Measurements from ENCODE around the gene CSTB. TPM values are rescaled to one million over a fixed set of nuclear protein-coding genes. Genes with fewer than 3 reads are reported as not detected.

The CSTB gene
- total and polyA plus RNA-seq, 2 donors (not counting 3 experiments of a cell fraction or from before 2014, with no cell fraction given), result 65.8 to 83.7 TPM

GRCh38 chr21:43731891-43732711 is 44.0 kb downstream of the CSTB start:
- no peak for FAIRE-seq
- Histone ChIP-seq H3K4me1 (ENCODE audit: control insufficient read depth, extremely low read depth, insufficient read depth, low read length) (peaks cover 21% of the 10 kb centered on the region), H3K4me2 (ENCODE audit: insufficient read depth, low read length) (no peak overlapping the region), H4K20me1 (replicated peaks; ENCODE audit: control insufficient read depth, extremely low read depth, insufficient read depth, low read length) (no peaks in the 10 kb centered on the region), H3K4me3 (replicated peaks in 1 of 3; ENCODE audit: insufficient read depth in 1 of 3, low read depth in 1 of 3, low read length in 3 of 3) (no peak overlapping the region), H2AFZ (ENCODE audit: low read depth, low read length) (no peak overlapping the region), H3K79me2 (ENCODE audit: control insufficient read depth, insufficient read depth, low read length) (peaks cover 24% of the 10 kb centered on the region), H3K27ac (ENCODE audit: insufficient read depth, low read depth, low read length) (no peak overlapping the region), H3K27me3 (ENCODE audit: control insufficient read depth in 2 of 2, insufficient read depth in 2 of 2, low read length in 2 of 2) (no peaks in the 10 kb centered on the region), H3K9ac (replicated peaks; ENCODE audit: extremely low read depth, insufficient read depth, low read length) (no peak overlapping the region), H3K36me3 (ENCODE audit: control insufficient read depth in 2 of 2, extremely low read depth in 1 of 2, insufficient read depth in 2 of 2, low read length in 2 of 2) (no peaks in the 10 kb centered on the region), H3K9me3 (replicated peaks; ENCODE audit: control insufficient read depth, insufficient read depth, low read length) (no peaks in the 10 kb centered on the region), H3K9me1 (replicated peaks; ENCODE audit: control insufficient read depth, extremely low read depth, insufficient read depth, low read length) (no peaks in the 10 kb centered on the region)
- TF ChIP-seq, protein P1, sequence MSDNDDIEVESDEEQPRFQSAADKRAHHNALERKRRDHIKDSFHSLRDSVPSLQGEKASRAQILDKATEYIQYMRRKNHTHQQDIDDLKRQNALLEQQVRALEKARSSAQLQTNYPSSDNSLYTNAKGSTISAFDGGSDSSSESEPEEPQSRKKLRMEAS (IDR thresholded peaks at IDR 0.05; ENCODE audit: insufficient read depth, insufficient read length), result no peak
- TF ChIP-seq POLR2A (IDR thresholded peaks at IDR 0.05; ENCODE audit: low read depth, low read length) (no peak), EZH2 (IDR thresholded peaks at IDR 0.05; ENCODE audit: borderline replicate concordance, low read depth, low read length, severe bottlenecking) (no peak), FOS (IDR thresholded peaks at IDR 0.05; ENCODE audit: borderline replicate concordance, insufficient read depth, low read length) (no peak), JUN (IDR thresholded peaks at IDR 0.05; ENCODE audit: borderline replicate concordance, insufficient read depth, insufficient read length, low read depth) (no peak), POLR2AphosphoS5 (IDR thresholded peaks at IDR 0.05; ENCODE audit: insufficient read depth, low read depth, low read length) (no peak), MYC (IDR thresholded peaks at IDR 0.05; ENCODE audit: low read depth, low read length) (no peak), GATA2 (IDR thresholded peaks at IDR 0.05; ENCODE audit: insufficient read depth, insufficient read length, low read depth, low read length) (no peak)
- TF ChIP-seq, protein P2, sequence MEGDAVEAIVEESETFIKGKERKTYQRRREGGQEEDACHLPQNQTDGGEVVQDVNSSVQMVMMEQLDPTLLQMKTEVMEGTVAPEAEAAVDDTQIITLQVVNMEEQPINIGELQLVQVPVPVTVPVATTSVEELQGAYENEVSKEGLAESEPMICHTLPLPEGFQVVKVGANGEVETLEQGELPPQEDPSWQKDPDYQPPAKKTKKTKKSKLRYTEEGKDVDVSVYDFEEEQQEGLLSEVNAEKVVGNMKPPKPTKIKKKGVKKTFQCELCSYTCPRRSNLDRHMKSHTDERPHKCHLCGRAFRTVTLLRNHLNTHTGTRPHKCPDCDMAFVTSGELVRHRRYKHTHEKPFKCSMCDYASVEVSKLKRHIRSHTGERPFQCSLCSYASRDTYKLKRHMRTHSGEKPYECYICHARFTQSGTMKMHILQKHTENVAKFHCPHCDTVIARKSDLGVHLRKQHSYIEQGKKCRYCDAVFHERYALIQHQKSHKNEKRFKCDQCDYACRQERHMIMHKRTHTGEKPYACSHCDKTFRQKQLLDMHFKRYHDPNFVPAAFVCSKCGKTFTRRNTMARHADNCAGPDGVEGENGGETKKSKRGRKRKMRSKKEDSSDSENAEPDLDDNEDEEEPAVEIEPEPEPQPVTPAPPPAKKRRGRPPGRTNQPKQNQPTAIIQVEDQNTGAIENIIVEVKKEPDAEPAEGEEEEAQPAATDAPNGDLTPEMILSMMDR (IDR thresholded peaks at IDR 0.05; ENCODE audit: extremely low read depth in 1 of 2, insufficient read depth in 1 of 2, low read depth in 1 of 2, low read length in 2 of 2), result no peak
- DNase-seq (ENCODE audit: low read depth, low spot score), result no peak
- POLR2A ChIA-PET, result no interaction called here
- CTCF ChIA-PET, result no interaction called here
- dilution Hi-C loops (cut with MboI; ENCODE audit: extremely low pct_ligation_motif_present, low sequenced_read_pairs), result no loop called here
- BruUV-seq (replicated peaks), result no TSS peak
- intact Hi-C loops (cut with micrococcal nuclease), result no loop called here
